Measurements from ENCODE around the gene NFASC.

The NFASC gene

GRCh38 chr1:204904228-204904810, 33.7 kb downstream of the NFASC start (continued):
- TF ChIP-seq PRDM4 (tag by site-specific recombination; IDR thresholded peaks at IDR 0.05) (no peak), ZNF777 (tag by site-specific recombination; IDR thresholded peaks at IDR 0.05; ENCODE audit: borderline replicate concordance) (no peak), ZNF48 (tag by site-specific recombination; IDR thresholded peaks at IDR 0.05) (no peak), ZNF121 (tag by site-specific recombination; IDR thresholded peaks at IDR 0.05) (no peak), RBAK (tag by site-specific recombination; IDR thresholded peaks at IDR 0.05) (no peak), ZBTB20 (tag by site-specific recombination; IDR thresholded peaks at IDR 0.05) (no peak), ZNF280C (tag by site-specific recombination; IDR thresholded peaks at IDR 0.05) (no peak), ZBTB8A (tag by site-specific recombination; IDR thresholded peaks at IDR 0.05) (no peak), ZNF433 (tag by site-specific recombination; IDR thresholded peaks at IDR 0.05; ENCODE audit: low read depth) (no peak)

GRCh38 chr1:204909109-204909508, 38.4 kb downstream of the NFASC start:
- no peaks in the 10 kb centered on the region for H3K4me1 ChIP-seq (ENCODE audit: control insufficient read depth, insufficient read depth, low read length)
- H3K4me3 ChIP-seq (ENCODE audit: low read depth, low read length) = no peak overlapping the region
- ChIA-PET POLR2A (no interaction called here), CTCF (interaction anchor here (0.6 to 1.6 kb wide), 3 partner anchors 32 to 343 kb away, joined by 3 to 5 read pairs (median 4); no protein-coding TSS in a partner anchor)
- no peaks in the 10 kb centered on the region; the same call in 1 of the 2 replicates for H3K9me3 ChIP-seq (ENCODE audit: control insufficient read depth, insufficient read depth, low read depth, low read length)
- H3K36me3 ChIP-seq (ENCODE audit: control insufficient read depth in 2 of 2, insufficient read depth in 1 of 2, low read length in 2 of 2) = no peaks in the 10 kb centered on the region
- H3K27ac ChIP-seq (ENCODE audit: extremely low read depth, low read depth, low read length) = no peak overlapping the region
- TF ChIP-seq SP2 (tag by site-specific recombination; IDR thresholded peaks at IDR 0.05) (no peak), ATF2 (tag by site-specific recombination; IDR thresholded peaks at IDR 0.05; ENCODE audit: low read depth) (no peak), REST (tag by site-specific recombination; IDR thresholded peaks at IDR 0.05) (no peak), ZNF138 (tag by site-specific recombination; IDR thresholded peaks at IDR 0.05; ENCODE audit: borderline replicate concordance) (no peak), ZFP37 (tag by site-specific recombination; IDR thresholded peaks at IDR 0.05) (no peak), ZNF660 (tag by site-specific recombination; IDR thresholded peaks at IDR 0.05) (no peak), ZNF362 (tag by site-specific recombination; IDR thresholded peaks at IDR 0.05) (no peak), ZBTB1 (tag by site-specific recombination; IDR thresholded peaks at IDR 0.05) (no peak), GFI1B (tag by site-specific recombination; IDR thresholded peaks at IDR 0.05) (no peak), ZBTB20 (tag by site-specific recombination; IDR thresholded peaks at IDR 0.05) (no peak), ZNF585B (tag by site-specific recombination; IDR thresholded peaks at IDR 0.05) (no peak)
